Stimulated activated CD8-positive, alpha-beta memory T cell treated with anti-CD3 and anti-CD28 coated beads, Interleukin-4, amount 100 ng/mL, for 48 hours (primary cell): ENCODE measurements around the gene TPRG1L.

ENCODE experiments used
- DNase-seq: peaks from one replicate; pipeline ENCODE4 v3.0.0-alpha.2; 2020

The TPRG1L gene

GRCh38 chr1:3630161-3630611 lies 5.4 kb downstream of the TPRG1L start:
- DNase-seq, result no peak

DNA sequence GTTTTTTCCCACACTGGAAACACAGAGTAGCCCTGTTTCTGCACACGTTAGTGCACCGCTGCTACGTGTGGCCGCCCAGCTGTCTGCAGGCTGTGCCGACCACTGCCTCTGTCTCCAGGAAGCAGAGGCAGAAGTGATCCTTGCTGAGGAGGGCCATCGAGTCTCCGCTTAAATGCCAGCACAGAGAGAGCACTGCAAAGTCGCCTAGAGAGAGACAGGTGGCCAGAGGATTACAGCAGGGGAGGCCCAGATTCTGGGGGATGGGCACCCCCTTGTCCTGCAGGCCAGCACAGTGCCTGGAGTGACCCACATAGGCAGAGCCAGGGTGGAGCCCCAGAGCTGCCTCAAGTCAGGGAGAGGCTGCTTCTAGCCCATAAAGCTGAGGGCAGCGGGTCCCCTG lies 6.1 kb downstream of the TPRG1L start:
- no peak for DNase-seq

DNA sequence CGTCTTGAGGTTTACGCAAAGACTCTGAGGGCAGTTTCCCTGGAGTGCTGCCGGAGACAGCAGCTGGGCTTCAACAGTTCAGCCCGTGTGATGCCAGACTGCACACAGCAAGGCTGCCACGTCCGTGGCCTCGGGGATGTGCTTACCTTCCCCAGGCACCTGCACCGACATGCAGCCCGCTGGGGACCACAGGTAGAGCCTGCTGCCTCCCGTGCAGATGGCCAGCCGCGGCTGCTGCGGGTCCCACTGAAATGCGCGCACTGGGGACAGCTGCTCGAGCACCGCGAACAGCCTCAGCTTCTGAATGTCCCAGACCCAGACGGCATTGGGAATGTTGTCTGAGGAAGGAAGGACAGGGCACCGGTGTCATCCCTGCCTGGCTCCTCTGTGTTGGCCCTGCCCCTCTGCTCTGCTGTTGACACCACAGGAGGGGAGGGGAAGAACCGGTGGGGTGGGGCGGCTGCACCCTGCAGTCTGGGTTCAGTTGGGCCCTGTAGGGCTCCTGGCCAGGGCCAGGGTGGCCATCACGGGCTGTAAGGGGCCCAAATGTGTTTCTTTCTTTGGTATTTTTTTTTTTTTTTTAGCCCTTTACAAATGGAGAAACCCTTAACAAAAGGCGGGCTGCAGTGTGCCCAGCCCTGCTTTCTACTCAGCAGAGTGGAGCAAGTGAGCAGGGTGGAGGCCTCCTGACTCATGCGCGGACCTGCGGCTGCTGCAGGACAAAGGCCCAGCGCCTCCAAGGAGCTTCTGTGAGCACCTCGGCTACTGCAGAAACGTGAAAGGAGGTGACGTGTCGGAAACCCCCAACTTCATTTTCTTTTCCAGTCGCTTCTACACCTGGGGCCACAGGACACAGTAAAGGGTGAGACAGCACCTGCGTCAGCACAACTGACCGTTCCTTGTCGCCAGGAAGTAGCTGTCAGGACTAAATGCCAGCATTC lies 6.8 kb downstream of the TPRG1L start:
- no peak for DNase-seq

GRCh38 chr1:3632298-3632697 lies 7.5 kb downstream of the TPRG1L start:
- DNase-seq, result no peak

- no peak for DNase-seq
Measured at GRCh38 chr1:3632716-3633343, 8.0 kb downstream of the TPRG1L start.

- DNase-seq, result no peak
Measured at GRCh38 chr1:3633344-3634058, 8.7 kb downstream of the TPRG1L start.

DNA sequence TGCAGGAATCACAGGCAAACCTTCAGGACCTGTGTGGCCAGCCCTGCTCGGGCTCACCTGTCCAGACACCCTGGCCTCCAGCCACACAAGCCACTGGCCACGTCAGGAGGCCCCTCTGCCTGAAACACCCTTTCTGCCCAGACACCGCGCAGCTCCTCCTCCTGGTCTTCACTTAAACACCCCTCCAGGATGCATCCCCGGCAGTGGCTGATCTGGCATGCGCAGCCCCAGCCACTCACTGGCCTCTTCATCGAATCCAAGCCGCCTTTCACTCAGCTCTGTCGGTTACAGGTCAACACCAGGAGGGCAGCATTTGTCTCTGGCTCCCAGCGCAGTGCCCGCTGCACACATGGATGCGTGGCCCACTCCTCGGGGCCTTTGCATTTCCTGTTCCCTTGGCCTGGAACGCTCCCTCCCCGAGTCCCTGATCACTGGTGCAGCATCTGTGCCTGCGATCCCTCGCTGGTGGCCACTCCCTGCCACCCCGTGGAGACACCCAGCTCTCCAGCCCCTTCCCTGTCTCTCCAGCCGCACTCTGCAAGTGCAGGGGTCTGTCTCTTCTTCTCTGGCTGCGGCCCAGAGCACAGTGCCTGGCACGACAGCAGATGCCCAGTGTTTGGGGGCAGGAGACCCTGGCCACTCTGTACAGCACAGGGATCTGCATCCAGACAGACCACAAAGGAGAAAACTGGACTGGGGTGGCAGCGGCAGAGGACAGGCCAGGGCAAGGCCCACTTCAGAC lies 9.4 kb downstream of the TPRG1L start:
- no peak for DNase-seq

GRCh38 chr1:3636080-3636479 lies 11.3 kb downstream of the TPRG1L start:
- no peak for DNase-seq

DNA sequence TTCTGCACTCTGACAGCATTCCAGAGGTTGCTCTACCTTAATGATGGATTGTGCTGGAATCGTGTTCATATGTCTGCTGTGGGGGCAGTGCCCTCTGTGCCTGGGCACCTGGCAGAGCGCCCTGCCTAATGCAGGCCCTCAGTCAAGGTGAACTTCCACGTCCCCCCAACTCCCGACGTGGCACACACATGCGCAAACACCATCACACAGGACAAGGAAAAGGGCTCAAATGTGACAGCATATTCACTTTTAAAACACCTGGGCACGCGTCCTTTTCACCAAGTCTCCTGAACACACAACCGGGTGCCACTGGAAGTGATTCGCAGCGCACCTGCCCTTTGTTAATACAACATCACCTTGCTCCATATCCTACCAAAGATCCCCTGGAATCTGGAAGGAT lies 11.7 kb downstream of the TPRG1L start:
- DNase-seq, result no peak

GRCh38 chr1:3638027-3638426 lies 13.2 kb downstream of the TPRG1L start:
- no peak for DNase-seq

DNA sequence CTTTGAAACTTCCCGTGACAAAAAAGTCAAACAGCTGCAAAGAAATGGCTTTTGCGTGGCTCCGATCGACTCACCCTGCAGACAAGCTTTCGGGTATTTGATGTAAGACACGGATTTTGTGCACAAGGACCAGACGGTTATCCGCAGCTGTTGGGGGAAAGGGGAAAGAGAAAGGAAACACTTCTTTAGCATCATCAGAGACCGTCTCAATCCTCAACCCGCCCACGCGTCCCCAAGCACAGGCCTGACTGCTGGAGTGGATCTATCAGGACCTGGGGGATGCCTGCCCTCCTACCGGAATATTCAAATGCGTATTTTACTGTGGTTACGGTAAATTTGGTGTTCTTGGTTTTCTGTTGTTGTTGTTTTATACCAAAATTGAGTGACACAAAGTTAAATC lies 13.9 kb downstream of the TPRG1L start:
- DNase-seq, result no peak

DNA sequence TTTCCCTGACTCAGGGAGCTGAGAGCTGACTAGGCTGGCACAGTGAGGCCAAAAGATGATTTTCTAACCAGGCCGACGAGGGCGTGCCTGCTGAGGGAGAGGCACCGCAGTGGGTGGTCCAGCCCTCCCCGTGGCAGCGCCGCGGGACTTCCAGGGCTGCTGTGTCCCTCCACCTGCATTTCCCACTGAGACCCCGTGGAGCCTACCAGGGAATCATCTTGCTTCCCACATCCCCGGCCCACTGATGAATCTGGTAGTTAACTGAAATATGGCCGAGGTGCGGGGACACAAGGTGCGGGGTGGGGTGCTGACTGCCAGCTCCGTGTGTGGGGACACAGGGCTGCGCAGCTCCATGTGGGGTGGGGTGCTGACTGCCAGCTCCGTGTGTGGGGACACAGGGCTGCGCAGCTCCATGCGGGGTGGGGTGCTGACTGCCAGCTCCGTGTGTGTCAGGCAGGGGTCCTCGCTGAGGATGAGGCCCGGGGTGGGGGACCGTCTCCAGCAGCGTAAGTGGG lies 14.6 kb downstream of the TPRG1L start:
- DNase-seq, result no peak

- no peak for DNase-seq
Measured at GRCh38 chr1:3640121-3640837, 15.5 kb downstream of the TPRG1L start.

DNA sequence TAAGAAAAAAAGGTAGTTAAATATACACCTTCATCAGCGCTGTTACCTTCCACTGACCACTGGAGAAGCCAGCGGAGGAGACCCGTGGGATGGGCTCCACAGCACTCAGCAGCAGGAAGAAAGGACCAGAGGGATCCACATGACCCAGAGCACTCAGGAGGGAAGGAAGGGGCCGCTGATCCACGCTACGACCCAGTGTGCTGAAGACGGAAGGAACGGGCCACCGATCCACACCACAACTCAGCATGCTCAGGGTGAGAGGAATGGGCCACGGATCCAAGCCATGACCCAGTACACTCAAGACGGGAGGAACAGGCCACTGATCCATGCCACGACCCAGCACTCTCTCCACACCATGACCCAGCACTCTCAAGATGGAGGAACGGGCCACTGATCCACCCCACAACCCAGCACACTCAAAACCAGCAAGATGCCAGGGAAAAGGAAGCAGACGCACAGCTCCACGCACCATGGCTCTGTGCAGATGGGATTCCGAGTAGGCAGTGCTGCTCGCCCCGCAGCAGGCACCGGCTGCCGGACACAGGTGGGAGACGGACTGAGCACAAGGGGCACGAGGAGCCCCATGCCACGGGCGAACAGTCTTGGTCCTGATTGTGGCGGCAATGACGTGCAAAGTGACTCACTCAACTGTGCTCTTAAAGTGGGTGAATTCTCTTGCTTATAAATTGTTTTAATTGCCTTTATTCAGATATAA lies 16.4 kb downstream of the TPRG1L start:
- DNase-seq, result no peak

GRCh38 chr1:3641816-3642215 lies 17.0 kb downstream of the TPRG1L start:
- DNase-seq, result no peak

DNA sequence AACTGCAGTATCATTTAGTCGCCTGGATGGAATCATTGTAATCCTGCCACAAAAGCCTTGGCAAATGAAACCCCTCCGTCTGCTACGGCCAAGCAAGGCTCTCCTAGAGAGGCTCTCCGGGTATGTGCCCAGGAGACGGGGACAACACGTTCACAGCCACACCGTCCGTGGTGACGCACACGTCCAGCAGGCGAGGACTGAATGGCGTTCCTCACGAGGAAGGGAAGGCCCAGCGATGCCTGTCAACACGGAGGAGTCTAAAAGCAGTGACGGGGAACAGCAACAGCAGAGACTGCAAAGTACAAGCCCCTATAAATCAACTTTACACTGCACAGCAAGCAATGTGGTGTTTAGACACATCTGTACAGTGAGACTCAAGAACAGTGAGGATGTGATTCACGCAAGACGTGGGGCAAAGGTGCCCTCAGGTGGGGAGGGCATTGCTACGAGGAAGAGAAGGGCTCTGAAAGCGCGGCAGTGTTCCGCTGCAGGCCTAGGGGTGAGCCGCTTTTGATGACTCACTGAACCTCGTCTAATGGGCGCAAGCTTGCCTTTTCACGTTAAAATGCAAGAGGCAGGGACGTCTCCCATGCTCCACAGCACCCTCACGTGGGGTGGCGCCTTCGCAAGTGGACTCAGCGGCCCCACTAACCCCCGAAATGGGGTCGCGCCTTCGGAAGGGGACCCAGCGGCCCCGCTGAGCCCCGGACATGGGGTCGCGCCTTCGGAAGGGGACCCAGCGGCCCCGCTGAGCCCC lies 18.3 kb downstream of the TPRG1L start:
- DNase-seq, result no peak

GRCh38 chr1:3644273-3644672 lies 19.5 kb downstream of the TPRG1L start:
- DNase-seq, result no peak

GRCh38 chr1:3645247-3645646 lies 20.4 kb downstream of the TPRG1L start:
- DNase-seq, result no peak

DNA sequence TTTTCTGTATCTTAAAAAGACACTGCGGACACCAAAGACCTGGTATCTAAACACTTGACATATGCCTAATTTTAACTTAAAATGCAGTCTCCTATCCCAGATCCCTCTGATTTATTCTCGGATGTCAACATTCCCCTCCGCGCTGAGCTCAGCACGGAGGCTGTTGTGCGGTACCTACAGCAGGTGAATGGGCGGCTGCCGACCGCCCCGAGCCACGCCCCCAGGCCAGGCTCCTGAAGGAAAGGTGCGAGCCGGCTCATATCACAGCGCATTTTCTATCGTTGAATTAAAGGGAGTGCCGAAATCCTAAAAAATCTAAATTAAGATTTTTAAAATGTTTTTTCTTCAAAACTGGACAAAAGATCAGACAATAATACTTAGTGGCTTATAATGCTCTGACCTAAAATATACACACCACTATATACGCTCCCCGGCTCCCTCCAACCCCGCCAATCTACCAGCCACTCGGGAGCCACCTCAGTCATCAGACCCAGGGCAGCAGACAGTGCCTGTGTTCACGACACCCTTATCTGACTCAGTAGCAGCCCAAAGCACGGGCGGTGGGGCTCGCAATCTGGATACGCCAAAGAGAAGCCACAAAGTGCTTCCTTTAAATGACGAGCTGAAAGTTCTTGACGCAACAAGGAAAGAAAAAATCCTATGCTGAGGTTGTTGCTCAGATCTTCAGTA lies 21.0 kb downstream of the TPRG1L start:
- no peak for DNase-seq

GRCh38 chr1:3646596-3646995 lies 21.8 kb downstream of the TPRG1L start:
- DNase-seq, result no peak
